Osteocyte (in vitro differentiated cells): ENCODE results near the gene EPC1. TPM values are rescaled to one million over a fixed set of nuclear protein-coding genes. Genes with fewer than 3 reads are reported as not detected.

Experiments
- DNase-seq: peaks from one replicate; pipeline ENCODE4 v3.0.0; 2021; ENCODE audit warnings: mixed read lengths; ENCODE audit not compliant: unreplicated experiment; ENCODE audit errors: extremely low spot score
- H3K27ac Mint-ChIP-seq: one replicate; pipeline ENCODE4 v1.8.0; 2021; ENCODE audit warnings: mild to moderate bottlenecking, mixed read lengths; ENCODE audit not compliant: unreplicated experiment
- H3K27me3 Mint-ChIP-seq: one replicate; pipeline ENCODE4 v1.8.0; 2021; ENCODE audit warnings: mixed read lengths; ENCODE audit not compliant: unreplicated experiment
- H3K36me3 Mint-ChIP-seq: one replicate; pipeline ENCODE4 v1.8.0; 2021; ENCODE audit warnings: mixed read lengths; ENCODE audit not compliant: unreplicated experiment
- H3K4me1 Mint-ChIP-seq: one replicate; pipeline ENCODE4 v1.8.0; 2021; ENCODE audit warnings: mixed read lengths; ENCODE audit not compliant: unreplicated experiment
- H3K4me3 Mint-ChIP-seq: one replicate; pipeline ENCODE4 v1.8.0; 2021; ENCODE audit warnings: mild to moderate bottlenecking, moderate library complexity, mixed read lengths; ENCODE audit not compliant: unreplicated experiment
- H3K9me3 Mint-ChIP-seq: one replicate; pipeline ENCODE4 v1.8.0; 2021; ENCODE audit warnings: mixed read lengths; ENCODE audit not compliant: unreplicated experiment
- CTCF ChIP-seq: fragments of 200-600 bp; sonication (generic); IDR thresholded peaks from 2 replicates; pipeline ENCODE4 v1.5.0; 2021; ENCODE audit warnings: antibody characterized with exemption, mild to moderate bottlenecking, moderate library complexity
- total RNA-seq: library from RNA; stranded (reverse); gene quantifications from 2 replicates; pipeline ENCODE4 v1.2.1, GENCODE V29; 2021

Gene EPC1
- total RNA-seq, 1 donor from 2014 or later: 35.5 TPM

DNA sequence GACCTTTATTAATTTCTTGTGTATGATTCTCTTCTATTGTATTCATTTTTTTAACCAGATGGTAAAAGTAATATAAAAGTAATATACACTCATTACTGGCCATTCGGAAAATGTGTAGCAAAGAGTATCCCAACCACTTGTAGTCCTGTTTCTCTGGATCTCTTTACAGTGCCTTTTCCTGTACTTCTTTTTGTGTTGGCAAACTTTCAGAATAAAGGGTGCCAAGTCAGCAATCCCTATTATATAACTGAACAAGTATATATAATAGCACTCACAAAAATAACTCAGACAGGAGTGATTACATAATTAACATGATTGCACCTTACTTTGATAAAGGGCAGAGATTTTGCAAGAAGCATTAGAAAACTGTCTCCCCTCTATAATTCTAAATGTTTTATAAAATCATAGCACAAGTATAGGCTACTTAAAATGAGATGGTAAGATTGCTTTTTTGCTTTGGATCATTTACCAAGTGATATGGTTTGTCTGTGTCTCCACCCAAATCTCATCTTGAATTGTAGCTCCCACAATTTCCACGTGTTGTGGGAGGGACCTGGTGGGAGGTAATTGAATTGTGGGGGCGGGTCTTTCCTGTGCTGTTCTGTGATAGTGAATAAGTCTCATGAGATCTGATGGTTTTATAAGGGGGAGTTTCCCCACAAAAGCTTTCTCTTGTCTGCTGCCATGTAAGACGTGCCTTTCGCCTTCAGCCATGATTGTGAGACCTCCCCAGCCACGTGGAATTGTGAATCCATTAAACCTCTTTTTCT lies 41.5 kb upstream of the EPC1 start:
- Mint-ChIP-seq H3K9me3 (peaks cover 5% of the 10 kb centered on the region), H3K27me3 (peaks cover 2% of the 10 kb centered on the region), H3K4me3 (no peak overlapping the region), H3K27ac (no peak overlapping the region), H3K36me3 (no peaks in the 10 kb centered on the region), H3K4me1 (peaks cover 2% of the 10 kb centered on the region)
- DNase-seq: no peak
- TF ChIP-seq CTCF: no peak

DNA sequence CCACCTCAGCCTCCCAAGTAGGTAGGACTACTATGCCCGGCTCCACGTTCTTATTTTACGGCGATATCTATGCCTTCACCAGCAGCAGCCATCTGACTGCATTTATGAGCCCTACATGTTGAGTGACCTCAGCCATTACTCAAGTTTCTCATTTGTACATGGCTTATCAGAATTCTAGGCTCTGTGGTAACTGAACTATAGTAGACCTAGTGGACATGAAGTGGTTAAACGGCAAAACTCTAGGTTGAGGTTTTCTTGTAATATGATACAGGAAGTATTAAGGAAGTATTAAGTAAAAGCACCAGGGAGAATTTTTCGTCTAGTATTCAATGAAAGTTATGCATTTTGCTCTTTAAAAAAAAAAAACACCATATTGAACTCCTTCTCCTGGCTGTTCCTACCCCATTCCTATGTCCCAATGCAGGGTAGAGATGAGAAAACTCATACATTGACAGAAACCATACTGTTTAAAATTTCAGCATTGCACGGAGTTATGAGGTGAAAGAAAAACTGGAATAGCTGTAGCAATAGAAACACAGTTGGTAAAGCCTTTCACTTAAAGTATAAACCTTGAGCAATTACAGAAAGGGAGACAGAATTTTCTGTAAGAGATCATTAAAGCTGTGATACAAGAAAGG lies 39.8 kb upstream of the EPC1 start:
- Mint-ChIP-seq H3K4me1 (peaks cover 2% of the 10 kb centered on the region), H3K27ac (no peak overlapping the region), H3K27me3 (peaks cover 2% of the 10 kb centered on the region), H3K4me3 (no peak overlapping the region), H3K9me3 (no peaks in the 10 kb centered on the region), H3K36me3 (no peaks in the 10 kb centered on the region)
- no peak for DNase-seq
- no peak for TF ChIP-seq CTCF

DNA sequence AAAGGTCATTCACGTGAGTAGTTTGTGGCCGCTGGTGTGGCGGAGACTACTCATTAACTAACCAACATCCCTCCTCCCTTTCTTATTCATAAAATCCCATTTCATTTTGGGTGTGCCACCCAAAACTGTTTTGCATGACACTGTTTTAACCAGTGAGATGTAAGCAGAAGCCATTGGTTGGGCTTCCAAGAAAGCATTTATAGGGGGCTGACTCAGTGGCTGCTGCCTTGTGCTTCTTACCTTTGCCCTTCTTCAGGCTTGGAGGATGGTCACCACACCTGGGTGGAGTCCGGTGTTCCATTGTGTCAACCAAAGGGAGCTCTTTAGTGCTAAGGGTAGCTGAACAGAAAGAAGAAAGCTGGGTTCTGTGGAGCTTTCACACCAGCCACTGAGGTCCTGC lies 37.2 kb upstream of the EPC1 start:
- DNase-seq: no peak
- Mint-ChIP-seq H3K4me3 (no peak overlapping the region), H3K27ac (no peak overlapping the region), H3K9me3 (no peaks in the 10 kb centered on the region), H3K36me3 (no peaks in the 10 kb centered on the region), H3K4me1 (peaks cover 2% of the 10 kb centered on the region), H3K27me3 (no peaks in the 10 kb centered on the region)
- no peak for TF ChIP-seq CTCF

DNA sequence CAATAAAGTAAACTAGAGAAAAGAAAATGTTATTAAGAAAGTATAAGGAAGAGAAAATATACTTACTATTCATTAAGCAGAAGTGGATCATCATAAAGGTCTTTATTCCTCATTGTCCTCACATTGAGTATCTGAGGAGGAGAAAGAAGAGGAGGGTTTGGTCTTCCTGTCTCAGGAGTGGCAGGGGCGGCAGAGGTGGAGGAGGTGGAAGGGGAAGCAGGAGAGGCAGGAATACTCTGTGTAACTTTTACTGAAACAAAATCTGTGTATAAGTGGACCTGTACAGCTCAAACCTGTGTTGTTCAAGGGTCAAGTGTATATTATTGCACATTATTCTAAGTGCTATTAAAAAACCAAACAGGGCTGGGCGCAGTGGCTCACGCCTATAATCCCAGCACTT lies 34.2 kb upstream of the EPC1 start:
- TF ChIP-seq CTCF: no peak
- Mint-ChIP-seq H3K27me3 (no peaks in the 10 kb centered on the region), H3K4me1 (peaks cover 5% of the 10 kb centered on the region), H3K36me3 (no peaks in the 10 kb centered on the region), H3K9me3 (no peaks in the 10 kb centered on the region), H3K4me3 (no peak overlapping the region), H3K27ac (no peak overlapping the region)
- DNase-seq: no peak

DNA sequence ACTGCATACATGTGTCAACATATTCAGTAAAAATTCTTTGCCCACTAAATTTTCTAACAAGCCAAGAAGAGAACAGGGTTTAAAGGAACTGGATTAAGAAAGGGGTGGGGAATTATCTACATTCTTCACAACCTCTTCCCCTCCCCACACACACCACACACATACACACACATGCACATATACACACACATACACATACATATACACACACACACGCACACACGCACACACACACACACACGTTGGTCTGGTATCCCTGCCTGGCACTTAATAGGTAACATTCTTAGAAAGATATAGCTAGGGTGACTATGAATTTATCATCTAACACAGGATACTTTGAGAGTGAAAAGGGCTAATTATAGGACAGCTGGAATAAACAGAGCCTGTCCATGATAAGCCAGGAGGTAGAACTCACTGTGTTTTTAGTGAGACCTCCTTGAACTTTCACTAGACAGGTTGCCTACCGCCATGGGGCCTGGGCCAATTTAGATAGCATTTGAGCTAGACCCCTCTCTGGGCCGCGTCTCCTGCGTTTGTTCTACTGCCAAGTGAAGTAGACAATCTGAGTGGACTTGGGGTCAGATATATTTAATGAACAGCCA lies 33.1 kb upstream of the EPC1 start:
- no peak overlapping the region for H3K4me3 Mint-ChIP-seq
- no peak overlapping the region for H3K27ac Mint-ChIP-seq
- TF ChIP-seq CTCF: no peak
- peaks cover 14% of the 10 kb centered on the region for H3K4me1 Mint-ChIP-seq
- DNase-seq: no peak
- no peaks in the 10 kb centered on the region for H3K9me3 Mint-ChIP-seq
- no peaks in the 10 kb centered on the region for H3K27me3 Mint-ChIP-seq
- no peaks in the 10 kb centered on the region for H3K36me3 Mint-ChIP-seq
